ENCODE data around the gene LRFN2. TPM values are rescaled to one million over a fixed set of nuclear protein-coding genes. Genes with fewer than 3 reads are reported as not detected.

The LRFN2 gene
- 31.6 TPM for total RNA-seq

GRCh38 chr6:40587240-40588069 is at the start of gene LRFN2:
LRFN2 (minus strand) TSS chr6:40587364.

Small RNA genes within 50 kb of the gene (small RNA-seq; reads per million reads assigned to genes)
- gene RNU6-250P (ENCODE audit: low replicate concordance): not detected

Measured in parietal lobe (tissue), 2 donors.